Mesodermal cell (in vitro differentiated cells): ENCODE results near the gene CCDC181.
"Not testable (repeated sequence)": the region's sequence is repeated elsewhere in the genome, so short reads cannot be mapped to it uniquely, and the experiment has no call there.

ENCODE experiments used
- H3K27ac ChIP-seq: 2 replicates; pipeline ENCODE4 v1.7.0; 2013; ENCODE audit warnings: mild to moderate bottlenecking, low read depth, low read length, moderate library complexity; ENCODE audit not compliant: severe bottlenecking
- H3K36me3 ChIP-seq: 2 replicates; pipeline ENCODE4 v1.7.1; 2013; ENCODE audit warnings: mild to moderate bottlenecking, low read length, moderate library complexity; ENCODE audit not compliant: control insufficient read depth, insufficient read depth
- H3K4me1 ChIP-seq: one replicate; pipeline ENCODE4 v1.7.1; 2013; ENCODE audit warnings: mild to moderate bottlenecking, low read length; ENCODE audit not compliant: insufficient read depth, control insufficient read depth, poor library complexity, severe bottlenecking
- H3K4me3 ChIP-seq: 2 replicates; pipeline ENCODE4 v1.7.0; 2013; ENCODE audit warnings: low read length, control low read depth, mild to moderate bottlenecking; ENCODE audit not compliant: insufficient read depth, poor library complexity, severe bottlenecking; ENCODE audit errors: extremely low read depth
- H3K9me3 ChIP-seq: 2 replicates; pipeline ENCODE4 v1.7.1; 2013; ENCODE audit warnings: mild to moderate bottlenecking, low read length, moderate library complexity; ENCODE audit not compliant: control insufficient read depth
- WGBS, 2 experiments: methylation state at CpG; one replicate each; pipeline ENCODE4 v1.1.5; 2013; ENCODE audit warnings: missing lambda C conversion rate in 2 of 2; ENCODE audit not compliant: insufficient coverage in 2 of 2; 5-methylcytosine and 5-hydroxymethylcytosine counted together

Gene CCDC181

GRCh38 chr1:169460191-169460833, 33.0 kb upstream of the CCDC181 start:
- Histone ChIP-seq H3K36me3 (peaks cover 2% of the 10 kb centered on the region), H3K27ac (no peak overlapping the region), H3K4me1 (no peaks in the 10 kb centered on the region), H3K4me3 (no peak overlapping the region), H3K9me3 (no peaks in the 10 kb centered on the region)
- 94 to 95% methylated on average over 27 to 31 of the region's 35 CpGs for WGBS, 2 experiments

- Histone ChIP-seq H3K27ac (no peak overlapping the region), H3K36me3 (no peaks in the 10 kb centered on the region), H3K4me3 (no peak overlapping the region), H3K9me3 (no peaks in the 10 kb centered on the region), H3K4me1 (no peaks in the 10 kb centered on the region)
- WGBS, 2 experiments = no CpG with 5 or more reads among the region's 1 CpG
Measured at GRCh38 chr1:169457443-169457842, 30.2 kb upstream of the CCDC181 start.

GRCh38 chr1:169456029-169456428, 28.8 kb upstream of the CCDC181 start:
- Histone ChIP-seq H3K4me1 (no peaks in the 10 kb centered on the region), H3K27ac (no peak overlapping the region), H3K4me3 (no peak overlapping the region), H3K9me3 (no peaks in the 10 kb centered on the region), H3K36me3 (no peaks in the 10 kb centered on the region)
- WGBS, 2 experiments = no CpG with 5 or more reads among the region's 2 CpGs

DNA sequence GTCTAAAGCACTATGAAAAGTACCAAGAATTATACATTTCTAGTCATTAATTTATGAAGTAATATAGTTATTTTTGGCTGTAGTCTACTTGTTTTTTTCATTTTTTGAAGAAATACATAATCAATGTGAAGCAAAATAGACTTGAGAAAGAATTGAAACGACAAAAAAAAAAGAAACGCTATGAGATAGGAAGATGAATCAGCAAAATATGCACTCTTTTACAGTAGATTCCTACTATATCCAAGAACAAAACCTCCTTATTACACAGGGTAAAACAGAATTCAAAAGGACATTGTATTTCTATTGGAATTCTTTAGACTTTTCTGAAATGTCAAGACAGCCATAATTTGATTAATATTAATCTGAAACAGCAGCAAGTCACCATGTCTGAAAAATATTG, 25.6 kb upstream of the CCDC181 start:
- no peaks in the 10 kb centered on the region for H3K9me3 ChIP-seq
- H3K4me3 ChIP-seq = no peak overlapping the region
- H3K4me1 ChIP-seq = no peaks in the 10 kb centered on the region
- no peaks in the 10 kb centered on the region for H3K36me3 ChIP-seq
- WGBS, 2 experiments = no CpG with 5 or more reads among the region's 2 CpGs
- no peak overlapping the region for H3K27ac ChIP-seq

GRCh38 chr1:169451218-169451824, 24.0 kb upstream of the CCDC181 start:
- H3K27ac ChIP-seq = no peak overlapping the region
- WGBS, 2 experiments = no CpG with 5 or more reads among the region's 1 CpG
- no peaks in the 10 kb centered on the region for H3K36me3 ChIP-seq
- no peak overlapping the region for H3K4me3 ChIP-seq
- no peaks in the 10 kb centered on the region for H3K4me1 ChIP-seq
- no peaks in the 10 kb centered on the region for H3K9me3 ChIP-seq

DNA sequence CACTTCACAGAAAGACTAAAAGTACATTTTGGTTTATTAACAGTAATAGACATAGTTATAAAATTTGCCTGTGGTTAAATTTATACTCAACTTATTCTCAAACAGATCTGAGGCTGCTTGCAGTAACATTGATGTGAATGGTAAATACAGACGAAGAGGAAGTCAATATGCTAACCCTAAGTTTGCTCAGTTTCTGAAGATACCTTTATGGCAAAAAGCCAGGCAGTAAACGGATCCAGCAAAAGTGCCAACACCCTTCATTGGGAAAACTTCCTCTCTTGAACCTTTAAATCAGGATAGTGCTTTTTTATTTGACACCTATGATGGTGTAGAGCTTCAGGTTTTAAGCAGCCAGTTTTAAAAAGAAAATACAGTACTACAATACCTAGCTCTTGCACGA, 16.6 kb upstream of the CCDC181 start:
- Histone ChIP-seq H3K9me3 (no peaks in the 10 kb centered on the region), H3K36me3 (no peaks in the 10 kb centered on the region), H3K4me1 (no peaks in the 10 kb centered on the region), H3K4me3 (no peak overlapping the region), H3K27ac (no peak overlapping the region)
- WGBS, 2 experiments = 60 to 92% methylated on average over 1 to 3 of the region's 3 CpGs

- WGBS, 2 experiments = 85 to 97% methylated on average over 3 to 4 of the region's 6 CpGs
- H3K4me3 ChIP-seq = no peak overlapping the region
- H3K9me3 ChIP-seq = no peaks in the 10 kb centered on the region
- H3K36me3 ChIP-seq = no peaks in the 10 kb centered on the region
- no peaks in the 10 kb centered on the region for H3K4me1 ChIP-seq
- no peak overlapping the region for H3K27ac ChIP-seq
Measured at GRCh38 chr1:169426174-169426705, 1.0 kb downstream of the CCDC181 start.

DNA sequence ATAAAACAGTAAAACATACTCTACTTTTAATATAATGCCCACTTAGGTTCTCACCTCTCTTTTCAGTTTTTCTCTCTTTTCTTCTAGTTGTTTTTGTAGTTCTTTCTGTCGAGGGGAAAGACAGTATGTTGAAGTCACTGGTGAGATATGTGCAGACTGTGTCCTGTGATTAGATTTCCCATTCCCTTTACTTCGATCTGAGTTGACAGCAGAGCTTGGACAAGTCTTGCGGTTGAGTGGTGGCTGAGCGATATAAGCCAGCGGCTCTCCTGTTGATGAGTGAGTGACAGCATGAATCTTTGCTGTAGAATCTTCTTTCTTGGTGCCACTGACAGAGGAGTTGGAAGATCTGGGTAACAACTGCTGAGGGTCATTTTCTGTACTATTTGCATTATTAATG, 6.0 kb downstream of the CCDC181 start:
- Histone ChIP-seq H3K9me3 (no peaks in the 10 kb centered on the region), H3K4me3 (no peak overlapping the region), H3K4me1 (no peaks in the 10 kb centered on the region), H3K27ac (no peak overlapping the region), H3K36me3 (no peaks in the 10 kb centered on the region)
- 94 to 97% methylated on average over 4 of the region's 5 CpGs for WGBS, 2 experiments

DNA sequence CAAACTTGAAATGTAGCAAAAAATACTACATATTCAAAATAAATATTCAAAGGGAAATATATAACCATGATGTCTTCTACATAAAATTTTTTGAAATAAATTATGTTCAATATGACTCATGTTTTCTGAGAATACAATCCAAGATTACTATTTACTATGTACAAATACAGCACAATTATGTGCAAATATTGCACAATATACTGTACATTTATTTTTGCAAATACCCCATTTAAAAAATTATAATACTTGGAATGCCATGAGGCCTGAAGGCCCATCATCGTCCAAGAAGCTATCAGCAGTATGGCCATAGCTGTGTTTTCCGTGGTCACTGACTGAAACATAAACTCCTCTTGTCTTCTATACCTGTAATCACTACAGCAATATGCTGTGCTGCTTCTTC, 12.3 kb downstream of the CCDC181 start:
- Histone ChIP-seq H3K36me3 (no peaks in the 10 kb centered on the region), H3K4me3 (no peak overlapping the region), H3K27ac (no peak overlapping the region), H3K4me1 (no peaks in the 10 kb centered on the region), H3K9me3 (no peaks in the 10 kb centered on the region)
- 90 to 95% methylated on average over 2 of the region's 2 CpGs for WGBS, 2 experiments

DNA sequence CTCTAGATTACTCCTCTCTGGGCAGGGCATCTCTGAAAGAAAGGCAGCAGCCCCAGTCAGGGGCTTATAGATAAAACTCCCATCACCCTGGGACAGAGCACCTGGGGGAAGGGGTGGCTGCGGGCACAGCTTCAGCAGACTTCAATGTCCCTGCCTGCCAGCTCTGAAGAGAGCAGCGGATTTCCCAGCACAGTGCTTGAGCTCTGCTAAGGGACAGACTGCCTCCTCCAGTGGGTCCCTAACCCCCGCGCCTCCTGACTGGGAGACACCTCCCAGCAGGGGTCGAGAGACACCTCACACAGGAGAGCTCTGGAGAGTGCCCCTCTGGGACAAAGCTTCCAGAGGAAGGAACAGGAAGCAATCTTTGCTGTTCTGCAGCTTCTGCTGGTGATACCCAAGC, 18.9 kb downstream of the CCDC181 start:
- H3K9me3 ChIP-seq, H3K36me3 ChIP-seq, H3K4me1 ChIP-seq, H3K4me3 ChIP-seq, H3K27ac ChIP-seq: not testable (repeated sequence)
- 85 to 90% methylated on average over 3 to 4 of the region's 5 CpGs for WGBS, 2 experiments

DNA sequence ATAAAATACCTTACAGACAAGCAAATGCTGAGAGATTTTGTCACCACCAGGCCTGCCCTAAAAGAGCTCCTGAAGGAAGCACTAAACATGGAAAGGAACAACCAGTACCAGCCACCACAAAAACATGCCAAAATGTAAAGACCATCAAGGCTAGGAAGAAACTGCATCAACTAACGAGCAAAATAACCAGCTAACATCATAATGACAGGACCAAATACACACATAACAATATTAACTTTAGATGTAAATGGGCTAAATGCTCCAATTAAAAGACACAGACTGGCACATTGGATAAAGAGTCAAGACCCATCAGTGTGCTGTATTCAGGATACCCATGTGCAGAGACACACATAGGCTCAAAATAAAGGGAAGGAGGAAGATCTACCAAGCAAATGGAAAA, 24.7 kb downstream of the CCDC181 start:
- no CpG with 5 or more reads among the region's 1 CpG for WGBS, 2 experiments

More for the DNA sequence above, 24.7 kb downstream of the CCDC181 start:
- not testable (repeated sequence) for H3K27ac ChIP-seq, H3K9me3 ChIP-seq, H3K36me3 ChIP-seq, H3K4me1 ChIP-seq, H3K4me3 ChIP-seq
